Measurements from ENCODE around the gene RASSF3.

RASSF3 gene

GRCh38 chr12:64737539-64737938 is 127.2 kb downstream of the RASSF3 start:
- no peak for FAIRE-seq

GRCh38 chr12:64739778-64740177 is 129.5 kb downstream of the RASSF3 start:
- FAIRE-seq: no peak

- FAIRE-seq: no peak
Observed at GRCh38 chr12:64740646-64741045, 130.4 kb downstream of the RASSF3 start.

GRCh38 chr12:64742416-64742815 is 132.1 kb downstream of the RASSF3 start:
- FAIRE-seq: no peak

- no peak for FAIRE-seq
Observed at GRCh38 chr12:64743206-64743605, 132.9 kb downstream of the RASSF3 start.

GRCh38 chr12:64744422-64745258 is 134.3 kb downstream of the RASSF3 start:
- no peak for FAIRE-seq

GRCh38 chr12:64745259-64745807 is 135.0 kb downstream of the RASSF3 start:
- no peak for FAIRE-seq

GRCh38 chr12:64745980-64746379 is 135.7 kb downstream of the RASSF3 start:
- no peak for FAIRE-seq

- FAIRE-seq: no peak
Observed at GRCh38 chr12:64746663-64747062, 136.4 kb downstream of the RASSF3 start.
